Adrenal gland (tissue), 5 donors: ENCODE data around the gene DOCK1.

Source experiments
- CTCF ChIP-seq, 6 experiments: fragments of 450-650 bp in 4 of 6; fragments of 200-600 bp in 2 of 6; sonication (generic) in 1 of 6; IDR thresholded peaks; 1 replicate in 5 of 6; 2 replicates in 1 of 6; pipeline versions ENCODE4 v1.5.1 to v1.8.0; 2016 to 2021; ENCODE audit warnings: antibody characterized with exemption in 6 of 6, mild to moderate bottlenecking in 2 of 6, moderate library complexity in 1 of 6
- POLR2A ChIP-seq, 2 donors: fragments of 450-650 bp; IDR thresholded peaks; one replicate each; pipeline ENCODE4 v1.6.1; 2017; ENCODE audit warnings: antibody characterized with exemption in 2 of 2, mild to moderate bottlenecking in 2 of 2, moderate library complexity in 1 of 2
- donor health status: DM: no; HTN: no; CAD: no.

- TF ChIP-seq CTCF (IDR thresholded peaks at IDR 0.05) (no peak), POLR2A (IDR thresholded peaks at IDR 0.05) (no peak)
Observed at GRCh38 chr10:126917375-126917774, 12.1 kb downstream of the DOCK1 start.
